CD4-positive, alpha-beta T cell (primary cell): Measurements from ENCODE around the gene DDX24. TPM values are rescaled to one million over a fixed set of nuclear protein-coding genes. Genes with fewer than 3 reads are reported as not detected.

ENCODE experiments used
- ATAC-seq: fragments of 200-7000 bp; cut with Tn5 transposase; one replicate; pipeline ENCODE4 v1.10.0; 2022; ENCODE audit warnings: mild to moderate bottlenecking; ENCODE audit not compliant: poor library complexity
- CTCF ChIA-PET: fragments of 350-600 bp; sonication (Branson Sonifier 250); formaldehyde crosslinking; loops from one replicate; lab custom pipeline; 2021; ENCODE audit warnings: antibody characterized with exemption, inconsistent platforms; lab: Charles Lee
- POLR2A ChIA-PET: fragments of 350-600 bp; sonication (Branson Sonifier 250); formaldehyde crosslinking; loops from one replicate; lab custom pipeline; 2021; ENCODE audit warnings: antibody characterized with exemption, inconsistent platforms; lab: Charles Lee
- DNase-seq, 14 experiments: peaks; one replicate each; pipeline ENCODE4 v3.0.0-alpha.2; 2013 to 2020; ENCODE audit warnings: mixed read lengths in 2 of 14
- H3K27ac ChIP-seq, 2 donors: one replicate each; pipeline versions ENCODE4 v1.5.1 to v1.7.0; 2013; ENCODE audit warnings: low read length in 2 of 2, low read depth in 1 of 2, mild to moderate bottlenecking in 1 of 2
- H3K27me3 ChIP-seq, 2 experiments: 1 replicate in 1 of 2; 2 replicates in 1 of 2; pipeline versions ENCODE4 v1.6.1 to v1.7.0; 2013; ENCODE audit warnings: low read length in 2 of 2, control low read depth in 1 of 2, mild to moderate bottlenecking in 1 of 2, moderate library complexity in 1 of 2; ENCODE audit not compliant: insufficient read depth in 2 of 2, control insufficient read depth in 1 of 2
- H3K36me3 ChIP-seq: one replicate; pipeline ENCODE4 v1.6.1; 2013; ENCODE audit warnings: low read length, control low read depth; ENCODE audit not compliant: insufficient read depth
- H3K4me1 ChIP-seq: one replicate; pipeline ENCODE4 v1.6.1; 2013; ENCODE audit warnings: low read length, control low read depth; ENCODE audit not compliant: insufficient read depth
- H3K4me3 ChIP-seq: one replicate; pipeline ENCODE4 v1.5.1; 2013; ENCODE audit warnings: mild to moderate bottlenecking, low read length, moderate library complexity
- H3K9me3 ChIP-seq, 2 experiments: 1 replicate in 1 of 2; 2 replicates in 1 of 2; pipeline versions ENCODE4 v1.6.1 to v1.7.0; 2013; ENCODE audit warnings: low read length in 2 of 2, mild to moderate bottlenecking in 2 of 2, control low read depth in 1 of 2, moderate library complexity in 1 of 2; ENCODE audit not compliant: control insufficient read depth in 1 of 2, insufficient read depth in 1 of 2
- H3K27ac Mint-ChIP-seq: one replicate; pipeline ENCODE4 v1.8.0; 2020; ENCODE audit warnings: mixed read lengths
- H3K27me3 Mint-ChIP-seq: one replicate; pipeline ENCODE4 v1.8.0; 2021; ENCODE audit warnings: mixed read lengths
- H3K36me3 Mint-ChIP-seq: one replicate; pipeline ENCODE4 v1.8.0; 2021; ENCODE audit warnings: low read depth, mixed read lengths
- H3K4me1 Mint-ChIP-seq: one replicate; pipeline ENCODE4 v1.8.0; 2021; ENCODE audit warnings: low read depth, mixed read lengths
- H3K4me3 Mint-ChIP-seq: one replicate; pipeline ENCODE4 v1.8.0; 2020; ENCODE audit warnings: mild to moderate bottlenecking, mixed read lengths
- H3K9me3 Mint-ChIP-seq: one replicate; pipeline ENCODE4 v1.8.0; 2020; ENCODE audit warnings: mixed read lengths
- CTCF ChIP-seq: fragments of 200-600 bp; IDR thresholded peaks from one replicate; pipeline ENCODE4 v1.8.0; 2022; ENCODE audit warnings: antibody characterized with exemption, mild to moderate bottlenecking
- intact Hi-C, 2 experiments: fragments of 100-400 bp; cut with DNase I in 1 of 2; cut with micrococcal nuclease in 1 of 2; formaldehyde crosslinking; loops; one replicate each; pipeline versions ENCODE4 v1.15.1 to v1.9.0; 2023 to 2025; cut with DNase I, micrococcal nuclease
- total RNA-seq, 174 experiments: library from RNA in 2 of 174; stranded (reverse) in 2 of 174; gene quantifications; one replicate each; pipeline ENCODE4 v1.2.3 and lab custom pipeline; 2021 to 2026

DDX24 gene
- total RNA-seq, 2 experiments from 2014 or later, result 678 to 711 TPM

DNA sequence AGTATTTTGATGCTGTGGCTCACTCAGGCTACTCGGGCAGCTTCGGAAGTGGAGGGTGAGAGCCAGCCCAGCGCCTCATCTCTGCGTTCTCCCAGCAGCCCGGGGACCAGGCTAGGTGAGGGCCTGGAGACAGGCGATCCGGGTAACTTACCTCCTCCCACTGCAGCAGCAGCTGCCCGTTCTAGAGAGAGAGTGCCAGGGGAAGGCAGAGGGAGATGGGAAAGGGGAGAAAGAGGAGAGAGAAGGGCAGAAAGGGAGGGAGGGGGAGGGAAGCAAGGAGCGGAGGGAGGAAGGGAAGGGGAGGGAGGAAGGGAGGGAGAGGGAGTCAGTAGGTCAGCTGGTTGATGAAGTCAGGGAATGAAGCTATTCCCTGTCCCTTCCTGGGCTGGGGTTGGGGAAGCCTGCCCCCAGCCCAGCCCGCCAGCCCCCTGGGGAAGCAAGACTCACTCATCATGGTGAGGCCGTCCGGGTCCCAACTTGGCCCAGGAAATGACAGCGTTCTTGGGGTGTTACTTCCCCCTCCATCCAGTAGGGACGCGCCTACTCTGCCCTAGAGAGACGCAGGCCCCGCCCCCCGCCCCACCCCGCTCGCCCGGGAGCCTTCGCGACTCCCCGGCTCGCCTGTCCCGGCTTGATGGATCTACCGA lies 48.2 kb upstream of the DDX24 start, which contains the start of gene IFI27L2:
TSS of gene IFI27L2 (minus strand) at position 494 of the 647 bp plus-strand sequence. CDS start at position 454, 40 bp downstream.
- no peaks in the 10 kb centered on the region for H3K27me3 ChIP-seq
- H3K4me3 ChIP-seq, result peak within 1 kb of the TSS; percentile 73
- Mint-ChIP-seq H3K36me3 (peaks cover 4% of the 10 kb centered on the region), H3K27ac (peak within 1 kb of the TSS; percentile 45), H3K27me3 (no peaks in the 10 kb centered on the region), H3K4me1 (peaks cover 20% of the 10 kb centered on the region), H3K9me3 (no peaks in the 10 kb centered on the region), H3K4me3 (peak within 1 kb of the TSS; percentile 88)
- no peaks in the 10 kb centered on the region for H3K9me3 ChIP-seq
- no peaks in the 10 kb centered on the region for H3K36me3 ChIP-seq
- POLR2A ChIA-PET, result interaction anchor here (1.1 to 4.7 kb wide), 4 partner anchors 29 to 53 kb away, joined by 4 to 33 read pairs (median 6); partner anchors contain the start of genes DDX24, IFI27L1 and PPP4R4
- TF ChIP-seq CTCF, result peak; percentile 41
- intact Hi-C loops, result loop anchor here in 1 of 2 experiments (2.0 kb wide), 1 partner anchor 46 kb away; no protein-coding TSS in a partner anchor
- H3K4me1 ChIP-seq, result peaks cover 18% of the 10 kb centered on the region
- H3K27ac ChIP-seq, result peak within 1 kb of the TSS in 1 of 2 donors; percentile 19
- CTCF ChIA-PET, result interaction anchor here (0.7 to 1.7 kb wide), 7 partner anchors 44 to 189 kb away, joined by 3 to 4 read pairs (median 3); partner anchors contain the start of gene PPP4R4
- DNase-seq (peak; percentile 27 to 84 (median 51)), ATAC-seq (peak; percentile 93)

- H3K27ac Mint-ChIP-seq, result peak overlapping the region; percentile 45
- ATAC-seq (no peak), DNase-seq (peak in 1 of 14 experiments; percentile 25)
- Histone ChIP-seq H3K9me3 (no peaks in the 10 kb centered on the region), H3K36me3 (no peaks in the 10 kb centered on the region), H3K27me3 (no peaks in the 10 kb centered on the region), H3K4me1 (peaks cover 18% of the 10 kb centered on the region), H3K27ac (peak overlapping the region in 1 of 2 donors; percentile 16), H3K4me3 (no peak overlapping the region)
- no peaks in the 10 kb centered on the region for H3K27me3 Mint-ChIP-seq
- no peaks in the 10 kb centered on the region for H3K9me3 Mint-ChIP-seq
- peaks cover 20% of the 10 kb centered on the region for H3K4me1 Mint-ChIP-seq
- intact Hi-C loops, result loop anchor here in 1 of 2 experiments (2.0 kb wide), 1 partner anchor 46 kb away; no protein-coding TSS in a partner anchor
- H3K36me3 Mint-ChIP-seq, result peaks cover 4% of the 10 kb centered on the region
- peak overlapping the region; percentile 88 for H3K4me3 Mint-ChIP-seq
- no peak for TF ChIP-seq CTCF
- ChIA-PET POLR2A (interaction anchor here (1.2 to 4.7 kb wide), 3 partner anchors 30 to 48 kb away, joined by 4 to 33 read pairs (median 9); partner anchors contain the start of genes DDX24, IFI27L1 and PPP4R4), CTCF (interaction anchor here (0.7 to 1.7 kb wide), 3 partner anchors 52 to 188 kb away, joined by 3 to 4 read pairs (median 3); no protein-coding TSS in a partner anchor)
Measured at GRCh38 chr14:94128216-94128839, 47.3 kb upstream of the DDX24 start.

DNA sequence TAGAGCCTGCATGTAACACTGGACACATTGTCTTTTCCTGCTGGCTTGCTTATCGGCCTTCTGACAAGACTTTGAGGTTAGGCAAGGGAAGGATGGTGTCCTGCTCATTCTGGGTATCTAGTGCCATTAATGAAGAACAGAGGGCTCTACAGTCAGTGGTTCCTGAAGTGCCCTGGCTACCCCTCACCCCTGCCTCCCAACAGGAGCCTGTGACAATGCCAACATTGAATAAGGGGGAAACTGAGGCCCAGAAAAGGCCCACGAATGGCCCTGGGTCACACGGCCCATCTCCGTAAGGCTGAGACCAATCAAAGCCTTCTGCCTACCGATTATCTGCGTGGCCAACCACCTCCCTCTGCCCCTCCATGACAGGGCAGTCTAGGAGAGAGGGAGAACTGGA lies 46.3 kb upstream of the DDX24 start:
- no peak for ATAC-seq
- peaks cover 0 to 4% of the 10 kb centered on the region in 2 experiments for H3K9me3 ChIP-seq
- Mint-ChIP-seq H3K9me3 (no peaks in the 10 kb centered on the region), H3K4me3 (no peak overlapping the region), H3K27me3 (no peaks in the 10 kb centered on the region), H3K27ac (no peak overlapping the region), H3K4me1 (peaks cover 20% of the 10 kb centered on the region), H3K36me3 (peaks cover 4% of the 10 kb centered on the region)
- no peak for DNase-seq
- no peak for TF ChIP-seq CTCF
- CTCF ChIA-PET, result no interaction called here
- no peak overlapping the region for H3K4me3 ChIP-seq
- no peaks in the 10 kb centered on the region for H3K27me3 ChIP-seq
- intact Hi-C loops, result no loop called here
- H3K4me1 ChIP-seq, result peaks cover 18% of the 10 kb centered on the region
- H3K36me3 ChIP-seq, result no peaks in the 10 kb centered on the region
- H3K27ac ChIP-seq, result no peak overlapping the region
- POLR2A ChIA-PET, result no interaction called here
